A549 (cell line): Measurements from ENCODE around the gene SLC2A8.

Experiments
- CBX8 ChIP-seq: fragments of 200-600 bp; sonication (generic); IDR thresholded peaks from 2 replicates; pipeline ENCODE4 v1.6.1; 2016
- CHD2 ChIP-seq: fragments of 150-350 bp; IDR thresholded peaks from 2 replicates; pipeline ENCODE4 v1.6.1; 2014; ENCODE audit warnings: low read length; ENCODE audit not compliant: partially characterized antibody
- CTCF ChIP-seq: fragments of >200 bp; sonication (Bioruptor Twin); formaldehyde crosslinking; IDR thresholded peaks from 3 replicates; pipeline ENCODE4 v1.5.1; 2016
- HEYL ChIP-seq: fragments of 250-450 bp; sonication (Bioruptor Pico); IDR thresholded peaks from 2 replicates; pipeline ENCODE4 v1.8.0; 2021; ENCODE audit warnings: mild to moderate bottlenecking, moderate library complexity
- HOXA7 ChIP-seq: fragments of 250-450 bp; sonication (Bioruptor Pico); IDR thresholded peaks from 2 replicates; pipeline ENCODE4 v1.5.0; 2020; ENCODE audit warnings: mild to moderate bottlenecking, moderate library complexity
- JUNB ChIP-seq: fragments of >200 bp; sonication (Bioruptor Twin); formaldehyde crosslinking; IDR thresholded peaks from 2 replicates; pipeline ENCODE4 v1.6.1; 2016
- KDM5A ChIP-seq: fragments of 200-600 bp; sonication (generic); IDR thresholded peaks from 2 replicates; pipeline ENCODE4 v1.6.1; 2016; ENCODE audit warnings: antibody characterized with exemption, mild to moderate bottlenecking
- MAX ChIP-seq: IDR thresholded peaks from 2 replicates; pipeline ENCODE4 v1.6.1; 2012
- MAZ ChIP-seq: fragments of 150-350 bp; IDR thresholded peaks from 2 replicates; pipeline ENCODE4 v1.6.1; 2014; ENCODE audit warnings: antibody characterized with exemption, low read depth, low read length, borderline replicate concordance
- MYC ChIP-seq: IDR thresholded peaks from 2 replicates; pipeline ENCODE4 v1.6.1; 2012; ENCODE audit warnings: mild to moderate bottlenecking, inconsistent platforms, low read length, improper control_type of control experiment, borderline replicate concordance
- PBX3 ChIP-seq: IDR thresholded peaks from 2 replicates; pipeline ENCODE4 v1.6.1; 2012
- POLR2A ChIP-seq: IDR thresholded peaks from 2 replicates; pipeline ENCODE4 v1.6.1; 2012; ENCODE audit warnings: mild to moderate bottlenecking, low read length
- REST ChIP-seq: fragments of 200-600 bp; sonication (generic); IDR thresholded peaks from 2 replicates; pipeline ENCODE4 v1.6.1; 2016; ENCODE audit warnings: antibody characterized with exemption, mild to moderate bottlenecking, moderate library complexity
- SMC3 ChIP-seq: fragments of >200 bp; sonication (Bioruptor Twin); formaldehyde crosslinking; IDR thresholded peaks from 3 replicates; pipeline ENCODE4 v1.6.1; 2018; ENCODE audit warnings: inconsistent platforms

- TF ChIP-seq HOXA7 (CRISPR knock-in tag) = no peak
- TF ChIP-seq POLR2A = no peak
- no peak for TF ChIP-seq CHD2
- no peak for TF ChIP-seq KDM5A
- TF ChIP-seq CTCF = no peak
- no peak for TF ChIP-seq HEYL (CRISPR knock-in tag)
- TF ChIP-seq MAX = no peak
- no peak for TF ChIP-seq MYC
- TF ChIP-seq CBX8 = no peak
- TF ChIP-seq REST = no peak
- no peak for TF ChIP-seq MAZ
- TF ChIP-seq PBX3 = no peak
- no peak for TF ChIP-seq JUNB
- TF ChIP-seq SMC3 = no peak
These were observed 1.3 kb downstream of the SLC2A8 start for GRCh38 chr9:127398275-127398647.
